Measurements from ENCODE around the gene DACH2.

DACH2 gene

GRCh38 chrX:86369847-86370630 lies 221.8 kb downstream of the DACH2 start:
- DNase-seq (ENCODE audit: low read depth) = no peak
- no peak overlapping the region for H3K4me3 ChIP-seq (ENCODE audit: low read length)
- no peak for TF ChIP-seq CTCF (IDR thresholded peaks at IDR 0.05; ENCODE audit: insufficient read depth, low read depth, low read length, missing control alignments)

- H3K4me3 ChIP-seq (ENCODE audit: low read length) = no peak overlapping the region
- no peak for DNase-seq (ENCODE audit: low read depth)
- TF ChIP-seq CTCF (IDR thresholded peaks at IDR 0.05; ENCODE audit: insufficient read depth, low read depth, low read length, missing control alignments) = no peak
These were observed 222.7 kb downstream of the DACH2 start for GRCh38 chrX:86370927-86371326.

- no peak overlapping the region for H3K4me3 ChIP-seq (ENCODE audit: low read length)
- no peak for DNase-seq (ENCODE audit: low read depth)
- TF ChIP-seq CTCF (IDR thresholded peaks at IDR 0.05; ENCODE audit: insufficient read depth, low read depth, low read length, missing control alignments) = no peak
These were observed 231.0 kb downstream of the DACH2 start for GRCh38 chrX:86379209-86379608.

- TF ChIP-seq CTCF (IDR thresholded peaks at IDR 0.05; ENCODE audit: insufficient read depth, low read depth, low read length, missing control alignments) = no peak
- no peak overlapping the region for H3K4me3 ChIP-seq (ENCODE audit: low read length)
- no peak for DNase-seq (ENCODE audit: low read depth)
These were observed 235.7 kb downstream of the DACH2 start for GRCh38 chrX:86383681-86384540.

GRCh38 chrX:86407371-86407770 lies 259.1 kb downstream of the DACH2 start:
- no peak overlapping the region for H3K4me3 ChIP-seq (ENCODE audit: low read length)
- no peak for TF ChIP-seq CTCF (IDR thresholded peaks at IDR 0.05; ENCODE audit: insufficient read depth, low read depth, low read length, missing control alignments)
- DNase-seq (ENCODE audit: low read depth) = no peak

GRCh38 chrX:86421771-86422170 lies 273.5 kb downstream of the DACH2 start:
- no peak overlapping the region for H3K4me3 ChIP-seq (ENCODE audit: low read length)
- no peak for TF ChIP-seq CTCF (IDR thresholded peaks at IDR 0.05; ENCODE audit: insufficient read depth, low read depth, low read length, missing control alignments)
- no peak for DNase-seq (ENCODE audit: low read depth)
